Nephron progenitor cell (in vitro differentiated cells): ENCODE measurements around the gene KCNJ11.
A peak's percentile ranks its signal among the peaks of the same experiment; 100 is the strongest.

Experiments
- DNase-seq: peaks from one replicate; pipeline ENCODE4 v3.0.0; 2021
- H3K27ac Mint-ChIP-seq: 2 replicates; pipeline ENCODE4 v1.8.0; 2021; ENCODE audit warnings: mild to moderate bottlenecking, moderate library complexity, mixed read lengths
- H3K27me3 Mint-ChIP-seq: 2 replicates; pipeline ENCODE4 v1.8.0; 2021; ENCODE audit warnings: mild to moderate bottlenecking, low read depth, mixed read lengths; ENCODE audit not compliant: poor library complexity
- H3K36me3 Mint-ChIP-seq: 2 replicates; pipeline ENCODE4 v1.8.0; 2021; ENCODE audit warnings: low read depth, mixed read lengths
- H3K4me1 Mint-ChIP-seq: 2 replicates; pipeline ENCODE4 v1.8.0; 2021; ENCODE audit warnings: mixed read lengths
- H3K4me3 Mint-ChIP-seq: 2 replicates; pipeline ENCODE4 v1.8.0; 2021; ENCODE audit warnings: mild to moderate bottlenecking, moderate library complexity, mixed read lengths
- H3K9me3 Mint-ChIP-seq: 2 replicates; pipeline ENCODE4 v1.8.0; 2021; ENCODE audit warnings: mild to moderate bottlenecking, moderate library complexity, mixed read lengths
- CTCF ChIP-seq: fragments of 200-600 bp; sonication (generic); IDR thresholded peaks from 2 replicates; pipeline ENCODE4 v1.5.0; 2021; ENCODE audit warnings: antibody characterized with exemption

KCNJ11 gene

GRCh38 chr11:17412488-17413180 lies 24.2 kb upstream of the KCNJ11 start:
- Mint-ChIP-seq H3K4me1 (peaks cover 5% of the 10 kb centered on the region), H3K4me3 (no peak overlapping the region), H3K36me3 (no peaks in the 10 kb centered on the region), H3K27ac (no peak overlapping the region), H3K9me3 (no peaks in the 10 kb centered on the region), H3K27me3 (peaks cover 16% of the 10 kb centered on the region)
- TF ChIP-seq CTCF, result no peak
- no peak for DNase-seq

GRCh38 chr11:17411418-17411817 lies 23.0 kb upstream of the KCNJ11 start:
- H3K36me3 Mint-ChIP-seq, result no peaks in the 10 kb centered on the region
- no peak for DNase-seq
- TF ChIP-seq CTCF, result no peak
- H3K9me3 Mint-ChIP-seq, result no peaks in the 10 kb centered on the region
- peaks cover 12% of the 10 kb centered on the region for H3K4me1 Mint-ChIP-seq
- H3K27me3 Mint-ChIP-seq, result peaks cover 15% of the 10 kb centered on the region
- no peak overlapping the region for H3K27ac Mint-ChIP-seq
- H3K4me3 Mint-ChIP-seq, result no peak overlapping the region

- H3K27ac Mint-ChIP-seq, result peak overlapping the region; percentile 32
Measured at GRCh38 chr11:17410606-17411379, 22.3 kb upstream of the KCNJ11 start.

GRCh38 chr11:17408641-17409040 lies 20.2 kb upstream of the KCNJ11 start:
- Mint-ChIP-seq H3K4me3 (no peak overlapping the region), H3K27me3 (peaks cover 17% of the 10 kb centered on the region), H3K9me3 (no peaks in the 10 kb centered on the region), H3K4me1 (peaks cover 28% of the 10 kb centered on the region), H3K27ac (no peak overlapping the region), H3K36me3 (no peaks in the 10 kb centered on the region)
- no peak for TF ChIP-seq CTCF
- no peak for DNase-seq

More at GRCh38 chr11:17410606-17411379, 22.3 kb upstream of the KCNJ11 start:
- Mint-ChIP-seq H3K4me1 (peaks cover 18% of the 10 kb centered on the region), H3K36me3 (no peaks in the 10 kb centered on the region), H3K9me3 (no peaks in the 10 kb centered on the region), H3K4me3 (no peak overlapping the region), H3K27me3 (peaks cover 13% of the 10 kb centered on the region)
- DNase-seq, result no peak
- TF ChIP-seq CTCF, result no peak

- no peaks in the 10 kb centered on the region for H3K36me3 Mint-ChIP-seq
- H3K4me3 Mint-ChIP-seq, result no peak overlapping the region
- H3K9me3 Mint-ChIP-seq, result no peaks in the 10 kb centered on the region
- no peak for TF ChIP-seq CTCF
- peaks cover 28% of the 10 kb centered on the region for H3K4me1 Mint-ChIP-seq
- H3K27ac Mint-ChIP-seq, result no peak overlapping the region
- peaks cover 17% of the 10 kb centered on the region for H3K27me3 Mint-ChIP-seq
- no peak for DNase-seq
Measured at GRCh38 chr11:17408026-17408425, 19.6 kb upstream of the KCNJ11 start.
